AG09309 (cell line): ENCODE results near the gene MAPKBP1.
A peak's percentile ranks its signal among the peaks of the same experiment; 100 is the strongest.

ENCODE experiments used
- DNase-seq: peaks from one replicate; pipeline ENCODE4 v3.0.0-alpha.2; 2010; ENCODE audit warnings: low read depth
- H3K4me3 ChIP-seq: 2 replicates; pipeline ENCODE4 v1.5.1; 2011; ENCODE audit warnings: mild to moderate bottlenecking, low read depth, low read length, moderate library complexity; ENCODE audit not compliant: control insufficient read depth
- CTCF ChIP-seq: IDR thresholded peaks from 2 replicates; pipeline ENCODE4 v1.5.1; 2011; ENCODE audit warnings: mild to moderate bottlenecking, low read depth, low read length, inconsistent platforms; ENCODE audit not compliant: insufficient read depth, control insufficient read depth; ENCODE audit errors: missing control alignments

Gene MAPKBP1

GRCh38 chr15:41805711-41806110 lies 31.4 kb downstream of the MAPKBP1 start:
- no peak for TF ChIP-seq CTCF
- no peak overlapping the region for H3K4me3 ChIP-seq
- no peak for DNase-seq

GRCh38 chr15:41806291-41807181 lies 32.3 kb downstream of the MAPKBP1 start:
- no peak for DNase-seq
- TF ChIP-seq CTCF, result no peak

GRCh38 chr15:41809121-41809520 lies 34.8 kb downstream of the MAPKBP1 start:
- no peak for TF ChIP-seq CTCF
- no peak overlapping the region for H3K4me3 ChIP-seq
- DNase-seq, result no peak

More at GRCh38 chr15:41806291-41807181, 32.3 kb downstream of the MAPKBP1 start:
- H3K4me3 ChIP-seq, result no peak overlapping the region

GRCh38 chr15:41809526-41810220 lies 35.4 kb downstream of the MAPKBP1 start:
- no peak for TF ChIP-seq CTCF
- H3K4me3 ChIP-seq, result no peak overlapping the region
- no peak for DNase-seq

- H3K4me3 ChIP-seq, result no peak overlapping the region
- TF ChIP-seq CTCF, result no peak
These were observed 36.6 kb downstream of the MAPKBP1 start for GRCh38 chr15:41810651-41811431.

GRCh38 chr15:41811432-41812195 lies 37.3 kb downstream of the MAPKBP1 start:
- TF ChIP-seq CTCF, result peak; percentile 97
- DNase-seq, result peak; percentile 43
- no peak overlapping the region for H3K4me3 ChIP-seq

More at GRCh38 chr15:41810651-41811431, 36.6 kb downstream of the MAPKBP1 start:
- DNase-seq, result no peak
